Liver (tissue), 9 donors: ENCODE data around the gene CNIH3. TPM values are rescaled to one million over a fixed set of nuclear protein-coding genes. Genes with fewer than 3 reads are reported as not detected.

ENCODE experiments used
- DNase-seq: peaks from one replicate; pipeline ENCODE4 v3.0.0-alpha.2; 2017; ENCODE audit warnings: low spot score
- H3K27ac ChIP-seq, 2 donors: one replicate each; pipeline ENCODE4 v1.7.0; 2013; ENCODE audit warnings: inconsistent platforms in 2 of 2, low read length in 2 of 2, control low read depth in 1 of 2, low read depth in 1 of 2, mild to moderate bottlenecking in 1 of 2
- H3K27me3 ChIP-seq, 4 donors: one replicate each; pipeline versions ENCODE4 v1.6.1 to v1.7.0; 2013; ENCODE audit warnings: low read length in 3 of 4, inconsistent platforms in 1 of 4, mild to moderate bottlenecking in 1 of 4, moderate library complexity in 1 of 4; ENCODE audit not compliant: control insufficient read depth in 4 of 4, insufficient read depth in 4 of 4
- H3K36me3 ChIP-seq, 4 donors: one replicate each; pipeline versions ENCODE4 v1.6.1 to v1.7.0; 2013; ENCODE audit warnings: low read length in 3 of 4, mild to moderate bottlenecking in 3 of 4, low read depth in 1 of 4, moderate library complexity in 1 of 4; ENCODE audit not compliant: control insufficient read depth in 4 of 4, insufficient read depth in 3 of 4
- H3K4me1 ChIP-seq, 4 donors: one replicate each; pipeline versions ENCODE4 v1.6.1 to v1.7.0; 2013; ENCODE audit warnings: low read length in 3 of 4, mild to moderate bottlenecking in 3 of 4, moderate library complexity in 1 of 4; ENCODE audit not compliant: control insufficient read depth in 4 of 4, insufficient read depth in 4 of 4
- H3K4me3 ChIP-seq, 3 donors: one replicate each; pipeline versions ENCODE4 v1.6.1 to v1.7.0; 2013; ENCODE audit warnings: low read length in 3 of 3, control low read depth in 1 of 3, low read depth in 1 of 3, mild to moderate bottlenecking in 1 of 3
- H3K9ac ChIP-seq, 2 donors: one replicate each; pipeline ENCODE4 v1.7.0; 2013; ENCODE audit warnings: low read length in 2 of 2, mild to moderate bottlenecking in 2 of 2, moderate library complexity in 2 of 2, control low read depth in 1 of 2, low read depth in 1 of 2
- H3K9me3 ChIP-seq, 4 donors: one replicate each; pipeline versions ENCODE4 v1.6.1 to v1.7.0; 2013; ENCODE audit warnings: low read length in 3 of 4; ENCODE audit not compliant: control insufficient read depth in 4 of 4
- EGR1 ChIP-seq, 2 donors: IDR thresholded peaks; 2 replicates each; pipeline ENCODE4 v1.6.1; 2016 to 2018; ENCODE audit warnings: antibody characterized with exemption in 2 of 2, low read depth in 2 of 2
- FOXA2 ChIP-seq: IDR thresholded peaks from 2 replicates; pipeline ENCODE4 v1.6.1; 2016; ENCODE audit warnings: antibody characterized with exemption
- GABPA ChIP-seq, 2 donors: IDR thresholded peaks in 1 of 2; conservative IDR thresholded peaks in 1 of 2; 2 replicates each; pipeline ENCODE4 v1.6.1; 2016; ENCODE audit warnings: antibody characterized with exemption in 2 of 2, mild to moderate bottlenecking in 1 of 2, moderate library complexity in 1 of 2
- HNF4A ChIP-seq, 2 donors: conservative IDR thresholded peaks; 2 replicates each; pipeline ENCODE4 v1.6.1; 2016; ENCODE audit warnings: antibody characterized with exemption in 2 of 2, mild to moderate bottlenecking in 2 of 2
- JUND ChIP-seq, 2 donors: IDR thresholded peaks; 2 replicates each; pipeline ENCODE4 v1.6.1; 2016; ENCODE audit warnings: antibody characterized with exemption in 2 of 2
- RAD21 ChIP-seq, 2 donors: IDR thresholded peaks; 2 replicates each; pipeline ENCODE4 v1.6.1; 2016; ENCODE audit warnings: antibody characterized with exemption in 2 of 2, mild to moderate bottlenecking in 2 of 2
- RXRA ChIP-seq, 2 donors: IDR thresholded peaks; 2 replicates each; pipeline ENCODE4 v1.6.1; 2017 to 2018; ENCODE audit warnings: antibody characterized with exemption in 2 of 2, mild to moderate bottlenecking in 1 of 2
- TAF1 ChIP-seq: conservative IDR thresholded peaks from 2 replicates; pipeline ENCODE4 v1.6.1; 2016; ENCODE audit warnings: antibody characterized with exemption, mild to moderate bottlenecking
- WGBS: extraction: QIAGEN DNeasy Blood & Tissue Kit; methylation state at CpG from one replicate; pipeline ENCODE4 v1.1.7; 2013; 5-methylcytosine and 5-hydroxymethylcytosine counted together
- polyA plus RNA-seq, 2 donors: library from polyadenylated mRNA; stranded (reverse) in 1 of 2; unstranded in 1 of 2; fragments of 200-250 nt in 1 of 2; fragments of >200 nt in 1 of 2; fragmentation: Nextera tagmentation in 1 of 2; extraction: Ambion mirVana in 1 of 2; gene quantifications; one replicate each; pipeline versions ENCODE4 v1.2.1 to v1.2.3, GENCODE V29; 2013 to 2015
- total RNA-seq, 2 donors: library from RNA; depleted of rRNA; stranded (reverse); fragments of >200 nt; gene quantifications; one replicate each; pipeline ENCODE4 v1.2.3, GENCODE V29; 2014
- TF ChIP-seq, protein P1 (sequence below): fragments of 150-350 bp; IDR thresholded peaks from 2 replicates; pipeline ENCODE4 v1.5.1; 2017; ENCODE audit warnings: improper control_type of control experiment, low read depth, low read length; ENCODE audit not compliant: missing input control
- TF ChIP-seq, protein P2 (sequence below): IDR thresholded peaks from 2 replicates; pipeline ENCODE4 v1.6.1; 2016; ENCODE audit warnings: antibody characterized with exemption
- TF ChIP-seq, protein P3 (sequence below): IDR thresholded peaks from 2 replicates; pipeline ENCODE4 v1.6.1; 2016; ENCODE audit warnings: antibody characterized with exemption
- TF ChIP-seq, protein P4 (sequence below): IDR thresholded peaks from 2 replicates; pipeline ENCODE4 v1.6.1; 2016; ENCODE audit warnings: antibody characterized with exemption, mild to moderate bottlenecking
- donor health status: healthy.
- donor health status: healthy.
- donor health status: healthy.
- donor health status: healthy.
- donor health status: healthy.

The CNIH3 gene
- total and polyA plus RNA-seq, 4 donors: 0.39 to 1.0 (median 0.93) TPM

DNA sequence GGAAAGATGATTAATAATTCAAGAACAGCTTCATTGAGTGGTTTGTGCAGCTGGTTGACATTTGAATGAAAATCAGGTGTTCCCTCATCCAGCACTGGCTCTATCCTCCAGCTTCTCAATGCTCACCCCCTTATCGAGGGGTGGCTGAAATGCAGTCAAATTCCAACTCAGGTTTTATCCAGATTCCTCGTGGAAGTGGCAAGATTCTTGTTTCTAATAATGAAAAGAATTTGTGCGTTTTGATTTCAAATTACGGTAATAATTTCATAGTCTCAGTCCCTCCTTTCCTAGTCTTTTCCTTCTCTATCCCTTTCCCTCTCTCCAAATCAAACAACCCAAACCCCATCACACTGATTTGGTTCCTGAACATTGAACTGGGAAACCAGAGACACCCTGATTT lies 3.1 kb downstream of the CNIH3 start:
- DNase-seq: no peak
- no peak overlapping the region for H3K27ac ChIP-seq
- 82% methylated on average over 4 of the region's 4 CpGs for WGBS
- no peaks in the 10 kb centered on the region for H3K36me3 ChIP-seq
- H3K27me3 ChIP-seq: peaks cover 4 to 10% (median 6%) of the 10 kb centered on the region in 4 donors
- no peak overlapping the region for H3K9ac ChIP-seq
- no peak overlapping the region for H3K4me3 ChIP-seq
- no peaks in the 10 kb centered on the region for H3K9me3 ChIP-seq
- TF ChIP-seq RXRA (IDR thresholded peaks at IDR 0.05) (no peak), JUND (IDR thresholded peaks at IDR 0.05) (no peak), RAD21 (IDR thresholded peaks at IDR 0.05) (no peak), TAF1 (no peak), EGR1 (IDR thresholded peaks at IDR 0.05; ENCODE audit: low read depth in 2 of 2) (no peak)
- TF ChIP-seq, protein P1, sequence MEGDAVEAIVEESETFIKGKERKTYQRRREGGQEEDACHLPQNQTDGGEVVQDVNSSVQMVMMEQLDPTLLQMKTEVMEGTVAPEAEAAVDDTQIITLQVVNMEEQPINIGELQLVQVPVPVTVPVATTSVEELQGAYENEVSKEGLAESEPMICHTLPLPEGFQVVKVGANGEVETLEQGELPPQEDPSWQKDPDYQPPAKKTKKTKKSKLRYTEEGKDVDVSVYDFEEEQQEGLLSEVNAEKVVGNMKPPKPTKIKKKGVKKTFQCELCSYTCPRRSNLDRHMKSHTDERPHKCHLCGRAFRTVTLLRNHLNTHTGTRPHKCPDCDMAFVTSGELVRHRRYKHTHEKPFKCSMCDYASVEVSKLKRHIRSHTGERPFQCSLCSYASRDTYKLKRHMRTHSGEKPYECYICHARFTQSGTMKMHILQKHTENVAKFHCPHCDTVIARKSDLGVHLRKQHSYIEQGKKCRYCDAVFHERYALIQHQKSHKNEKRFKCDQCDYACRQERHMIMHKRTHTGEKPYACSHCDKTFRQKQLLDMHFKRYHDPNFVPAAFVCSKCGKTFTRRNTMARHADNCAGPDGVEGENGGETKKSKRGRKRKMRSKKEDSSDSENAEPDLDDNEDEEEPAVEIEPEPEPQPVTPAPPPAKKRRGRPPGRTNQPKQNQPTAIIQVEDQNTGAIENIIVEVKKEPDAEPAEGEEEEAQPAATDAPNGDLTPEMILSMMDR: no peak
- TF ChIP-seq, protein P2, sequence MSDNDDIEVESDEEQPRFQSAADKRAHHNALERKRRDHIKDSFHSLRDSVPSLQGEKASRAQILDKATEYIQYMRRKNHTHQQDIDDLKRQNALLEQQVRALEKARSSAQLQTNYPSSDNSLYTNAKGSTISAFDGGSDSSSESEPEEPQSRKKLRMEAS: no peak
- peaks cover 8 to 19% (median 17%) of the 10 kb centered on the region in 4 donors for H3K4me1 ChIP-seq

DNA sequence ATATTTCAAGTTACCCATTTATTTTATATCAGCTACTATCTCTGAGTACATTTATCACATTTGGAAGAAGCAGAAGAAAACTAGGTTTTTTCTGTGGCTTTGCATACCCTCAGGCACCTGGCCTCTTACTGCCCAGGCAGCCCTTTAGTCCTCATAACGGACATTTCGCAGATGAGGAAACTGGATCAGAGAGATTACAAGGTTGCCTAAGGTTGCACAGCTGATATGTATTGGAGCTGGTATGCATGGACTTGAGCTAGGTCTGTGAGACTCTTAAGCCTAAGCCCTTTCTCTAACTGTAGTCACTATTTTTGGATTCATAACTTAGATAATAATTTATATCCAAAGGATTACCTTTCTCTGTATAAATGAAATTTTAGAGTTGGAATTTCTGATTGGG lies 4.0 kb downstream of the CNIH3 start:
- H3K36me3 ChIP-seq: no peaks in the 10 kb centered on the region
- no peak overlapping the region for H3K9ac ChIP-seq
- no peak overlapping the region for H3K4me3 ChIP-seq
- no peak overlapping the region for H3K27ac ChIP-seq
- WGBS: 61% methylated on average over 2 of the region's 2 CpGs
- no peaks in the 10 kb centered on the region for H3K9me3 ChIP-seq
- TF ChIP-seq JUND (IDR thresholded peaks at IDR 0.05) (no peak), GABPA (IDR thresholded peaks at IDR 0.05 in 1 of 2, conservative IDR thresholded peaks at IDR 0.05 in 1 of 2) (no peak), HNF4A (conservative IDR thresholded peaks at IDR 0.05) (no peak), FOXA2 (no peak), RAD21 (IDR thresholded peaks at IDR 0.05) (no peak)
- TF ChIP-seq, protein P3, sequence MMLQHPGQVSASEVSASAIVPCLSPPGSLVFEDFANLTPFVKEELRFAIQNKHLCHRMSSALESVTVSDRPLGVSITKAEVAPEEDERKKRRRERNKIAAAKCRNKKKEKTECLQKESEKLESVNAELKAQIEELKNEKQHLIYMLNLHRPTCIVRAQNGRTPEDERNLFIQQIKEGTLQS: no peak
- TF ChIP-seq, protein P1: no peak
- TF ChIP-seq, protein P4, sequence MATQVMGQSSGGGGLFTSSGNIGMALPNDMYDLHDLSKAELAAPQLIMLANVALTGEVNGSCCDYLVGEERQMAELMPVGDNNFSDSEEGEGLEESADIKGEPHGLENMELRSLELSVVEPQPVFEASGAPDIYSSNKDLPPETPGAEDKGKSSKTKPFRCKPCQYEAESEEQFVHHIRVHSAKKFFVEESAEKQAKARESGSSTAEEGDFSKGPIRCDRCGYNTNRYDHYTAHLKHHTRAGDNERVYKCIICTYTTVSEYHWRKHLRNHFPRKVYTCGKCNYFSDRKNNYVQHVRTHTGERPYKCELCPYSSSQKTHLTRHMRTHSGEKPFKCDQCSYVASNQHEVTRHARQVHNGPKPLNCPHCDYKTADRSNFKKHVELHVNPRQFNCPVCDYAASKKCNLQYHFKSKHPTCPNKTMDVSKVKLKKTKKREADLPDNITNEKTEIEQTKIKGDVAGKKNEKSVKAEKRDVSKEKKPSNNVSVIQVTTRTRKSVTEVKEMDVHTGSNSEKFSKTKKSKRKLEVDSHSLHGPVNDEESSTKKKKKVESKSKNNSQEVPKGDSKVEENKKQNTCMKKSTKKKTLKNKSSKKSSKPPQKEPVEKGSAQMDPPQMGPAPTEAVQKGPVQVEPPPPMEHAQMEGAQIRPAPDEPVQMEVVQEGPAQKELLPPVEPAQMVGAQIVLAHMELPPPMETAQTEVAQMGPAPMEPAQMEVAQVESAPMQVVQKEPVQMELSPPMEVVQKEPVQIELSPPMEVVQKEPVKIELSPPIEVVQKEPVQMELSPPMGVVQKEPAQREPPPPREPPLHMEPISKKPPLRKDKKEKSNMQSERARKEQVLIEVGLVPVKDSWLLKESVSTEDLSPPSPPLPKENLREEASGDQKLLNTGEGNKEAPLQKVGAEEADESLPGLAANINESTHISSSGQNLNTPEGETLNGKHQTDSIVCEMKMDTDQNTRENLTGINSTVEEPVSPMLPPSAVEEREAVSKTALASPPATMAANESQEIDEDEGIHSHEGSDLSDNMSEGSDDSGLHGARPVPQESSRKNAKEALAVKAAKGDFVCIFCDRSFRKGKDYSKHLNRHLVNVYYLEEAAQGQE: no peak
- TF ChIP-seq, protein P2: no peak
- no peak for DNase-seq
- peaks cover 4 to 10% (median 6%) of the 10 kb centered on the region in 4 donors for H3K27me3 ChIP-seq
- peaks cover 8 to 19% (median 17%) of the 10 kb centered on the region in 4 donors for H3K4me1 ChIP-seq
